Astrocyte (in vitro differentiated cells and primary cell): ENCODE results near the gene TYK2. TPM values are rescaled to one million over a fixed set of nuclear protein-coding genes. Genes with fewer than 3 reads are reported as not detected.

Source experiments
- DNase-seq: peaks from one replicate; pipeline ENCODE4 v3.0.0-alpha.2; 2010; ENCODE audit warnings: low read depth
- FAIRE-seq: peaks from 2 replicates; lab custom pipeline; 2011; peaks lifted over from hg19 to GRCh38; lab: Jason Lieb, UNC
- H2AFZ ChIP-seq: 2 replicates; pipeline ENCODE4 v1.6.0; 2012; ENCODE audit warnings: low read depth, low read length, inconsistent platforms
- H3K27ac ChIP-seq: 2 replicates; pipeline ENCODE4 v1.5.1; 2011; ENCODE audit warnings: low read depth, low read length, inconsistent platforms
- H3K27me3 ChIP-seq: 2 replicates; pipeline ENCODE4 v1.6.0; 2011; ENCODE audit warnings: low read length, inconsistent platforms; ENCODE audit not compliant: insufficient read depth
- H3K36me3 ChIP-seq: 2 replicates; pipeline ENCODE4 v1.5.1; 2011; ENCODE audit warnings: low read length, inconsistent platforms; ENCODE audit not compliant: insufficient read depth
- H3K4me1 ChIP-seq: 2 replicates; pipeline ENCODE4 v1.5.1; 2011; ENCODE audit warnings: low read length, inconsistent platforms; ENCODE audit not compliant: insufficient read depth
- H3K4me2 ChIP-seq: 2 replicates; pipeline ENCODE4 v1.6.0; 2012; ENCODE audit warnings: low read length, inconsistent platforms
- H3K4me3 ChIP-seq: 2 replicates; pipeline ENCODE4 v1.5.1; 2011; ENCODE audit warnings: low read depth, mild to moderate bottlenecking, low read length, inconsistent platforms; ENCODE audit not compliant: insufficient read depth
- H3K79me2 ChIP-seq: 2 replicates; pipeline ENCODE4 v1.6.0; 2012; ENCODE audit warnings: mild to moderate bottlenecking, low read length, inconsistent platforms; ENCODE audit not compliant: insufficient read depth
- H3K9ac ChIP-seq: 2 replicates; pipeline ENCODE4 v1.6.0; 2012; ENCODE audit warnings: mild to moderate bottlenecking, low read length, inconsistent platforms
- H3K9me3 ChIP-seq: 2 replicates; pipeline ENCODE4 v1.5.1; 2012; ENCODE audit warnings: low read depth, mild to moderate bottlenecking, low read length, inconsistent platforms; ENCODE audit not compliant: insufficient read depth
- H4K20me1 ChIP-seq: 2 replicates; pipeline ENCODE4 v1.6.0; 2012; ENCODE audit warnings: low read length, inconsistent platforms; ENCODE audit not compliant: insufficient read depth
- H3K27ac Mint-ChIP-seq: one replicate; pipeline ENCODE4 v1.8.0; 2021; ENCODE audit warnings: mild to moderate bottlenecking, mixed read lengths; ENCODE audit not compliant: unreplicated experiment
- H3K27me3 Mint-ChIP-seq: one replicate; pipeline ENCODE4 v1.8.0; 2021; ENCODE audit warnings: low read depth, mixed read lengths; ENCODE audit not compliant: unreplicated experiment
- H3K36me3 Mint-ChIP-seq: one replicate; pipeline ENCODE4 v1.8.0; 2021; ENCODE audit warnings: low read depth, mixed read lengths; ENCODE audit not compliant: unreplicated experiment
- H3K4me1 Mint-ChIP-seq: one replicate; pipeline ENCODE4 v1.8.0; 2021; ENCODE audit warnings: low read depth, mixed read lengths; ENCODE audit not compliant: unreplicated experiment
- H3K4me3 Mint-ChIP-seq: one replicate; pipeline ENCODE4 v1.8.0; 2021; ENCODE audit warnings: mild to moderate bottlenecking, moderate library complexity, mixed read lengths; ENCODE audit not compliant: unreplicated experiment
- H3K9me3 Mint-ChIP-seq: one replicate; pipeline ENCODE4 v1.8.0; 2021; ENCODE audit warnings: mild to moderate bottlenecking, mixed read lengths; ENCODE audit not compliant: unreplicated experiment
- EZH2 ChIP-seq: IDR thresholded peaks from 2 replicates; pipeline ENCODE4 v1.6.1; 2012; ENCODE audit warnings: mild to moderate bottlenecking, low read length, inconsistent platforms; ENCODE audit not compliant: insufficient read depth
- total RNA-seq: library from RNA; stranded (reverse); gene quantifications from 2 replicates; pipeline ENCODE4 v1.2.1, GENCODE V29; 2021
- TF ChIP-seq, protein P1 (sequence below): IDR thresholded peaks from 2 replicates; pipeline ENCODE4 v1.5.1; 2011; ENCODE audit warnings: low read depth, mild to moderate bottlenecking, inconsistent platforms, low read length, moderate library complexity; ENCODE audit not compliant: insufficient read depth

TYK2 gene
- total RNA-seq, 1 donor from 2014 or later, result 76.5 TPM

DNA sequence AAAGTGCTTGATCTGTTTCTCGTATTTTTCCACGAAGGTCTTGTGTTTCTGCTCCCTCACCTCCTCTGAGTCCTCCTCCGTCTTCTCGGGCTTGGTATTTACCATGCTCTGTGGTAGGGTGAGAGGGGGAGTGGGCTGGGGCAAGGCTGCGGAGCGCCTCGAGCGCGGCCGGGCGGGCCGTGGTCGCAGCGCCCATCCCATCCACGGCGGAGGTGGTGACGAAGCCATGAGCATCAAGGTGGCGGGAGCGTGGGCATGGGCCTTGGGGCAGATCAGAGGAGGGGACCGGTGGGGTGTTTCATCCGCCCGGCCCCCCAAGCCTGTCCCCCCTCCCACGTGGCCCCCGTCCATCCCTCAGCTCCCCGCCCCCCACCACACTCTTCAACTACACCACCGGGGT is 15.1 kb upstream of the TYK2 start:
- Histone ChIP-seq H3K4me3 (no peak overlapping the region), H3K79me2 (peaks cover 44% of the 10 kb centered on the region), H3K36me3 (peaks cover 28% of the 10 kb centered on the region), H3K27me3 (no peaks in the 10 kb centered on the region), H4K20me1 (peaks cover 63% of the 10 kb centered on the region), H2AFZ (no peak overlapping the region), H3K4me1 (no peaks in the 10 kb centered on the region), H3K4me2 (no peak overlapping the region), H3K27ac (no peak overlapping the region), H3K9ac (no peak overlapping the region), H3K9me3 (no peaks in the 10 kb centered on the region)
- no peak overlapping the region for H3K4me3 Mint-ChIP-seq
- no peaks in the 10 kb centered on the region for H3K27me3 Mint-ChIP-seq
- DNase-seq (no peak), FAIRE-seq (no peak)
- no peak overlapping the region for H3K27ac Mint-ChIP-seq
- H3K36me3 Mint-ChIP-seq, result peaks cover 21% of the 10 kb centered on the region
- peaks cover 3% of the 10 kb centered on the region for H3K4me1 Mint-ChIP-seq
- TF ChIP-seq, protein P1, sequence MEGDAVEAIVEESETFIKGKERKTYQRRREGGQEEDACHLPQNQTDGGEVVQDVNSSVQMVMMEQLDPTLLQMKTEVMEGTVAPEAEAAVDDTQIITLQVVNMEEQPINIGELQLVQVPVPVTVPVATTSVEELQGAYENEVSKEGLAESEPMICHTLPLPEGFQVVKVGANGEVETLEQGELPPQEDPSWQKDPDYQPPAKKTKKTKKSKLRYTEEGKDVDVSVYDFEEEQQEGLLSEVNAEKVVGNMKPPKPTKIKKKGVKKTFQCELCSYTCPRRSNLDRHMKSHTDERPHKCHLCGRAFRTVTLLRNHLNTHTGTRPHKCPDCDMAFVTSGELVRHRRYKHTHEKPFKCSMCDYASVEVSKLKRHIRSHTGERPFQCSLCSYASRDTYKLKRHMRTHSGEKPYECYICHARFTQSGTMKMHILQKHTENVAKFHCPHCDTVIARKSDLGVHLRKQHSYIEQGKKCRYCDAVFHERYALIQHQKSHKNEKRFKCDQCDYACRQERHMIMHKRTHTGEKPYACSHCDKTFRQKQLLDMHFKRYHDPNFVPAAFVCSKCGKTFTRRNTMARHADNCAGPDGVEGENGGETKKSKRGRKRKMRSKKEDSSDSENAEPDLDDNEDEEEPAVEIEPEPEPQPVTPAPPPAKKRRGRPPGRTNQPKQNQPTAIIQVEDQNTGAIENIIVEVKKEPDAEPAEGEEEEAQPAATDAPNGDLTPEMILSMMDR, result no peak
- no peak for TF ChIP-seq EZH2
- no peaks in the 10 kb centered on the region for H3K9me3 Mint-ChIP-seq

DNA sequence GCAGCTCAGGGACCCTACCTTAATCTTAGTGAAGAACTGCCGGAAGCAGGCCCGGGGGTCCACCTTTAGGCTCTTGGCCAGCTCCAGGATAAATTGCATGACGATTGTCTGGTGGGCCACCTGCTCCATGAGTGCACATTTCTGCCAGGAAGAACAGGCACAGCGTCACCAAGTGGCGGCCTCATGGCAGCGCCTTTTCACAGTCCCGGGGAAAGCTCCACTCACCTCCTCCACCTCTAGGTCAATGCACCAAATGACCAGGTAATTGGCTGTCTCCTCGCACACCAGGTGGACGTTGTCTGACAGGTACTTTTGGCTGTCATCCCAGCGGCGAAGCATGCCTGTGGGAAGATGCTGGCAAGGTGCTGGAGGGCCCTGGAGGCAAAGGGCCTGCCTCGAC is 14.6 kb upstream of the TYK2 start:
- H3K4me2 ChIP-seq, result no peak overlapping the region
- H4K20me1 ChIP-seq, result peaks cover 63% of the 10 kb centered on the region
- no peak for DNase-seq
- H3K4me1 Mint-ChIP-seq, result peaks cover 3% of the 10 kb centered on the region
- no peaks in the 10 kb centered on the region for H3K9me3 Mint-ChIP-seq
- H3K4me3 Mint-ChIP-seq, result no peak overlapping the region
- no peaks in the 10 kb centered on the region for H3K9me3 ChIP-seq
- H3K27me3 Mint-ChIP-seq, result no peaks in the 10 kb centered on the region
- H3K27ac ChIP-seq, result no peak overlapping the region
- peaks cover 21% of the 10 kb centered on the region for H3K36me3 Mint-ChIP-seq
- H3K79me2 ChIP-seq, result peaks cover 39% of the 10 kb centered on the region
- no peak for FAIRE-seq
- H2AFZ ChIP-seq, result no peak overlapping the region
- no peaks in the 10 kb centered on the region for H3K4me1 ChIP-seq
- peaks cover 26% of the 10 kb centered on the region for H3K36me3 ChIP-seq
- H3K27ac Mint-ChIP-seq, result no peak overlapping the region
- no peak for TF ChIP-seq EZH2
- TF ChIP-seq, protein P1, result no peak
- no peak overlapping the region for H3K4me3 ChIP-seq
- no peaks in the 10 kb centered on the region for H3K27me3 ChIP-seq
- H3K9ac ChIP-seq, result no peak overlapping the region

DNA sequence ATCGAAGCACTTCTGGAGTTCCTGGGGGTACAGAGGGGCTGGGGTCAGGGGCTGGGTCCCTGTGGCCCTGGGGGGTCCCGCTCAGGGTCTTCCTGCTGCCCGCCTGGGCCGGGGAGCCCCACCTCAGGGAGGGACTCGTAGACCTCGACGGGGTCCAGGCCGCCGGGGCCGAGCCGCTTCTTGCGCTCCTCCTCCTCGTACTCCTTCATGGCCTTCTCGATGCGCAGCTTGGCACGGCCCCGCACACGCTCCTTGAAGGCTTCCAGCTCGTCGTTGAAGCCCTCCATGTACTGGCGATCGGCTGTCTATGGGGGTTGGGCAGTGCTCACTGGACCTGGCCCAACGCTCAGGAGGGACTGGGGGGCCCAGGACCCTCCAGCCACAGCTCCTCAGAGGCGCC is 12.8 kb upstream of the TYK2 start:
- no peak for FAIRE-seq
- H3K36me3 Mint-ChIP-seq, result peaks cover 21% of the 10 kb centered on the region

More for the DNA sequence above, 12.8 kb upstream of the TYK2 start:
- Histone ChIP-seq H3K9ac (no peak overlapping the region), H4K20me1 (peaks cover 59% of the 10 kb centered on the region), H3K9me3 (no peaks in the 10 kb centered on the region), H2AFZ (no peak overlapping the region), H3K27me3 (no peaks in the 10 kb centered on the region), H3K36me3 (peaks cover 24% of the 10 kb centered on the region), H3K79me2 (peaks cover 21% of the 10 kb centered on the region), H3K4me1 (no peaks in the 10 kb centered on the region), H3K27ac (no peak overlapping the region), H3K4me3 (no peak overlapping the region), H3K4me2 (no peak overlapping the region)
- no peaks in the 10 kb centered on the region for H3K4me1 Mint-ChIP-seq
- DNase-seq, result no peak
- H3K27ac Mint-ChIP-seq, result no peak overlapping the region
- no peaks in the 10 kb centered on the region for H3K9me3 Mint-ChIP-seq
- H3K4me3 Mint-ChIP-seq, result no peak overlapping the region
- H3K27me3 Mint-ChIP-seq, result no peaks in the 10 kb centered on the region
- TF ChIP-seq, protein P1, result no peak
- TF ChIP-seq EZH2, result no peak
